B cell (primary cell): Measurements from ENCODE around the gene IQCK. TPM values are rescaled to one million over a fixed set of nuclear protein-coding genes. Genes with fewer than 3 reads are reported as not detected.

ENCODE experiments used
- ATAC-seq: fragments of 200-7000 bp; cut with Tn5 transposase; one replicate; pipeline ENCODE4 v1.10.0; 2021; ENCODE audit warnings: low read depth, mild to moderate bottlenecking, moderate number of reproducible peaks, moderate library complexity
- CTCF ChIA-PET: fragments of 350-600 bp; sonication (Branson Sonifier 250); formaldehyde crosslinking; loops from one replicate; lab custom pipeline; 2021; ENCODE audit warnings: antibody characterized with exemption, inconsistent platforms; lab: Charles Lee
- POLR2A ChIA-PET: fragments of 350-600 bp; sonication (Branson Sonifier 250); formaldehyde crosslinking; loops from one replicate; lab custom pipeline; 2021; ENCODE audit warnings: antibody characterized with exemption; lab: Charles Lee
- DNase-seq: peaks from one replicate; pipeline ENCODE4 v3.0.0; 2013
- H2AFZ ChIP-seq: 2 replicates; pipeline ENCODE4 v1.6.1; 2012; ENCODE audit warnings: mild to moderate bottlenecking, low read depth, low read length; ENCODE audit not compliant: insufficient read depth, poor library complexity, severe bottlenecking
- H3K27ac ChIP-seq, 2 donors: 1 replicate in 1 of 2; 2 replicates in 1 of 2; pipeline ENCODE4 v1.5.1; 2012 to 2013; ENCODE audit warnings: low read length in 2 of 2, mild to moderate bottlenecking in 2 of 2, moderate library complexity in 1 of 2
- H3K27me3 ChIP-seq, 4 experiments: fragments of 200-600 bp in 1 of 4; sonication (generic) in 1 of 4; replicated peaks in 1 of 4; 1 replicate in 2 of 4; 2 replicates in 2 of 4; pipeline versions ENCODE4 v1.6.1 to v1.7.0; 2013 to 2016; ENCODE audit warnings: low read length in 3 of 4, mild to moderate bottlenecking in 2 of 4, mixed read lengths in 1 of 4, moderate library complexity in 1 of 4; ENCODE audit not compliant: insufficient read depth in 4 of 4, control insufficient read depth in 3 of 4; ENCODE audit errors: control extremely low read depth in 1 of 4
- H3K36me3 ChIP-seq, 2 experiments: replicated peaks in 1 of 2; 1 replicate in 1 of 2; 2 replicates in 1 of 2; pipeline versions ENCODE4 v1.6.1 to v1.7.1; 2013; ENCODE audit warnings: low read length in 1 of 2; ENCODE audit not compliant: insufficient read depth in 2 of 2, control insufficient read depth in 1 of 2; ENCODE audit errors: control extremely low read depth in 1 of 2, extremely low read depth in 1 of 2
- H3K4me1 ChIP-seq, 2 donors: fragments of 200-600 bp in 1 of 2; sonication (generic) in 1 of 2; 1 replicate in 1 of 2; 2 replicates in 1 of 2; pipeline versions ENCODE4 v1.5.1 to v1.6.1; 2013 to 2017; ENCODE audit warnings: low read length in 2 of 2; ENCODE audit not compliant: control insufficient read depth in 2 of 2, insufficient read depth in 2 of 2
- H3K4me2 ChIP-seq: replicated peaks from 2 replicates; pipeline ENCODE3; 2012; ENCODE audit warnings: mild to moderate bottlenecking, low read depth, low read length; ENCODE audit not compliant: poor library complexity, severe bottlenecking
- H3K4me3 ChIP-seq, 5 experiments: fragments of 200-600 bp in 1 of 5; sonication (generic) in 1 of 5; 1 replicate in 3 of 5; 2 replicates in 2 of 5; pipeline versions ENCODE4 v1.5.1 to v1.7.0; 2011 to 2016; ENCODE audit warnings: low read length in 4 of 5, mild to moderate bottlenecking in 4 of 5, low read depth in 2 of 5, control low read depth in 1 of 5, moderate library complexity in 1 of 5; ENCODE audit not compliant: insufficient read depth in 1 of 5; ENCODE audit errors: control extremely low read depth in 1 of 5, extremely low read depth in 1 of 5
- H3K79me2 ChIP-seq: fragments of 200-600 bp; sonication (generic); one replicate; pipeline ENCODE4 v1.6.0; 2016; ENCODE audit warnings: low read length; ENCODE audit not compliant: control insufficient read depth, insufficient read depth
- H3K9ac ChIP-seq: fragments of 200-600 bp; sonication (generic); 2 replicates; pipeline ENCODE4 v1.6.1; 2017; ENCODE audit warnings: mild to moderate bottlenecking, low read length, moderate library complexity
- H3K9me3 ChIP-seq, 3 donors: one replicate each; pipeline versions ENCODE4 v1.6.1 to v1.7.1; 2013; ENCODE audit warnings: low read length in 2 of 3; ENCODE audit not compliant: control insufficient read depth in 2 of 3, insufficient read depth in 1 of 3; ENCODE audit errors: control extremely low read depth in 1 of 3
- H4K20me1 ChIP-seq: 2 replicates; pipeline ENCODE4 v1.6.0; 2012; ENCODE audit warnings: mild to moderate bottlenecking, low read length; ENCODE audit not compliant: insufficient read depth, control insufficient read depth, poor library complexity, severe bottlenecking
- H3K27ac Mint-ChIP-seq: one replicate; pipeline ENCODE4 v1.8.0; 2021; ENCODE audit warnings: mixed read lengths
- H3K27me3 Mint-ChIP-seq: one replicate; pipeline ENCODE4 v1.8.0; 2021; ENCODE audit warnings: mixed read lengths
- H3K4me1 Mint-ChIP-seq: one replicate; pipeline ENCODE4 v1.8.0; 2021; ENCODE audit warnings: mixed read lengths
- H3K4me3 Mint-ChIP-seq: one replicate; pipeline ENCODE4 v1.8.0; 2021; ENCODE audit warnings: mixed read lengths
- H3K9me3 Mint-ChIP-seq: one replicate; pipeline ENCODE4 v1.8.0; 2022; ENCODE audit warnings: mixed read lengths; ENCODE audit not compliant: insufficient read depth
- CTCF ChIP-seq: fragments of 200-600 bp; IDR thresholded peaks from one replicate; pipeline ENCODE4 v1.8.0; 2022; ENCODE audit warnings: antibody characterized with exemption, mild to moderate bottlenecking
- EZH2 ChIP-seq: IDR thresholded peaks from 2 replicates; pipeline ENCODE4 v1.6.1; 2012; ENCODE audit warnings: borderline replicate concordance, low read depth, mild to moderate bottlenecking, moderate library complexity, low read length; ENCODE audit not compliant: insufficient read depth, poor library complexity, severe bottlenecking
- WGBS: methylation state at CpG from one replicate; pipeline ENCODE4 v1.1.5; 2013; ENCODE audit warnings: missing lambda C conversion rate; ENCODE audit not compliant: insufficient coverage; 5-methylcytosine and 5-hydroxymethylcytosine counted together
- intact Hi-C: fragments of 100-400 bp; cut with micrococcal nuclease; formaldehyde crosslinking; loops from one replicate; pipeline ENCODE4 v1.10.0; 2022
- polyA plus RNA-seq: library from polyadenylated mRNA; depleted of rRNA; stranded (reverse); fragments of >200 nt; gene quantifications from 2 replicates; pipeline ENCODE4 v1.2.3, GENCODE V29; 2012
- total RNA-seq, 2 donors: library from RNA; stranded (reverse); fragments of 120-200 nt in 1 of 2; gene quantifications; 1 replicate in 1 of 2; 2 replicates in 1 of 2; pipeline versions ENCODE4 v1.2.3 to v1.2.4, GENCODE V29; 2013 to 2022

The IQCK gene
- total and polyA plus RNA-seq, 2 donors (not counting 1 experiment from before 2014, with no cell fraction given) = 1.00 to 3.0 TPM

DNA sequence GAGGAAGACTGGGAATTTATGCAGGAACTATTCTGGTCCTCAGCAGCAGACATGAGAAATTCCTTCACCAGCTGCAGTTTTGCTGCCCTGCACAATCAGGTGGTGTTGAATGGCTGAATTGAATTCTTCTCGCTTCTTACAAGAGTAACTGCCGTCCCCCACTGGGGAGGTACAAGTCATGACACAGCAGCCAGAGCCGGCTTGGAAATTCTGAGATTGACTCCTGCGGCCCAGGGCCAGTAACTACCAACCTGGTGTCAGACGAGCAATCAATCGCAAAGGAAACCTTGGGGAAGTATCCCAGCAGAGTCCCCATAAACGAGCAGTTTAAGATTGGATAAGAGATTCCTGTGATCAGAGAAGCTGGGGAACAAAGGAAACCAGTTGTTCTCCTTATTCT, 30.8 kb upstream of the IQCK start:
- Histone ChIP-seq H3K27ac (no peak overlapping the region), H4K20me1 (no peaks in the 10 kb centered on the region), H3K4me2 (no peak overlapping the region), H3K4me1 (no peaks in the 10 kb centered on the region), H3K36me3 (peaks cover 0 to 62% of the 10 kb centered on the region in 2 experiments), H3K27me3 (no peaks in the 10 kb centered on the region), H2AFZ (no peak overlapping the region), H3K4me3 (no peak overlapping the region), H3K79me2 (no peaks in the 10 kb centered on the region), H3K9ac (no peak overlapping the region), H3K9me3 (peaks cover 0 to 13% (median 8%) of the 10 kb centered on the region in 3 donors)
- no peak for TF ChIP-seq EZH2
- no peak for TF ChIP-seq CTCF
- Mint-ChIP-seq H3K27me3 (no peaks in the 10 kb centered on the region), H3K4me3 (no peak overlapping the region), H3K9me3 (peaks cover 7% of the 10 kb centered on the region), H3K27ac (no peak overlapping the region), H3K4me1 (no peaks in the 10 kb centered on the region)
- ATAC-seq = no peak
- CTCF ChIA-PET = no interaction called here
- DNase-seq = no peak
- WGBS = 95% methylated on average over 6 of the region's 7 CpGs
- POLR2A ChIA-PET = no interaction called here
- intact Hi-C loops = no loop called here

GRCh38 chr16:19688396-19689024, 29.6 kb upstream of the IQCK start:
- Histone ChIP-seq H3K4me3 (no peak overlapping the region), H3K79me2 (no peaks in the 10 kb centered on the region), H3K36me3 (peaks cover 0 to 56% of the 10 kb centered on the region in 2 experiments), H2AFZ (no peak overlapping the region), H3K4me1 (no peaks in the 10 kb centered on the region), H3K4me2 (no peak overlapping the region), H3K9ac (no peak overlapping the region), H3K27me3 (no peaks in the 10 kb centered on the region), H3K9me3 (peaks cover 0 to 13% (median 5%) of the 10 kb centered on the region in 3 donors), H4K20me1 (no peaks in the 10 kb centered on the region), H3K27ac (no peak overlapping the region)
- H3K9me3 Mint-ChIP-seq = peaks cover 7% of the 10 kb centered on the region
- ATAC-seq (no peak), DNase-seq (no peak)
- CTCF ChIA-PET = interaction anchor here (1.2 kb wide), 1 partner anchor 10 kb away, joined by 3 read pairs; no protein-coding TSS in a partner anchor
- H3K27me3 Mint-ChIP-seq = no peaks in the 10 kb centered on the region
- H3K4me3 Mint-ChIP-seq = no peak overlapping the region
- intact Hi-C loops = no loop called here
- H3K4me1 Mint-ChIP-seq = no peaks in the 10 kb centered on the region
- POLR2A ChIA-PET = no interaction called here
- H3K27ac Mint-ChIP-seq = no peak overlapping the region
- 100% methylated on average over 13 of the region's 18 CpGs for WGBS
- TF ChIP-seq EZH2 (no peak), CTCF (no peak)
